Hepatic stellate cell (primary cell): ENCODE data around the gene GRIK1.
"Not testable (repeated sequence)": the region's sequence is repeated elsewhere in the genome, so short reads cannot be mapped to it uniquely, and the experiment has no call there.

Source experiments
- DNase-seq: peaks from one replicate; pipeline ENCODE4 v3.0.0; 2011; ENCODE audit warnings: low spot score

GRIK1 gene

DNA sequence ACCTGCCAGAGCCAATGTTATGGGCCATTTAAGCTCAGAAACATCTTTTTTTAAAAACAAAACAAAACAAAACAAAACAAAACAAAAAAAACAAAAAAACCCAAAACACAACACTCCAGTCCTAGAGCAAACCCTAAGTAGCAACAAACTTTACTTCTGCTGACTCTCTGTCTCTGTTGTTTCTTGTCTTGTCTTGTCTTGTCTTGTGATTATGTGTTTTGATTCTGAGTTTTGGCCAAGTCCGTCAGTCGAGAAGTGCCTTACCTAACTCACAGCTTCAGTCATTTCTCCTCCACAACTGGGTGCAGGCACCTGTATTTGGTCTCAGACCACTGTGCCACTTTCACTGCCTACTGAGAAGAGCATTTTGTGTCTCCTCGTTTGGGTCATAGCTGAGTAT lies 333.2 kb downstream of the GRIK1 start:
- DNase-seq = no peak

DNA sequence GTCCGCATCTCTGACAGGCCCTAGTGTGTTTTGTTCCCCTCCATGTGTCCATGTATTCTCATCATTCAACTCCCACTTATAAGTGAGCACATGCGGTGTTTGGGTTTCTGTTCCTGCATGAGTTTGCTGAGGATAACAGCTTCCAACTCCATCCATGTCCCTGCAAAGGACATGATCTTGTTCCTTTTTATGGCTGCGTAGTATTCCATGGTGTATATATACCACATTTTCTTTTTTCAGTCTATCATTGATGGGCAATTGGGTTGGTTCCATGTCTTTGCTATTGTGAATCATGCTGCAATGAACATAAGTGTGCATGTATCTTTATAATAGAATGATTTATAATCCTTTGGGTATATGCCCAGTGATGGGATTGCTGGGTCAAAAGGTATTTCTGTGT lies 334.6 kb downstream of the GRIK1 start:
- DNase-seq = not testable (repeated sequence)

DNA sequence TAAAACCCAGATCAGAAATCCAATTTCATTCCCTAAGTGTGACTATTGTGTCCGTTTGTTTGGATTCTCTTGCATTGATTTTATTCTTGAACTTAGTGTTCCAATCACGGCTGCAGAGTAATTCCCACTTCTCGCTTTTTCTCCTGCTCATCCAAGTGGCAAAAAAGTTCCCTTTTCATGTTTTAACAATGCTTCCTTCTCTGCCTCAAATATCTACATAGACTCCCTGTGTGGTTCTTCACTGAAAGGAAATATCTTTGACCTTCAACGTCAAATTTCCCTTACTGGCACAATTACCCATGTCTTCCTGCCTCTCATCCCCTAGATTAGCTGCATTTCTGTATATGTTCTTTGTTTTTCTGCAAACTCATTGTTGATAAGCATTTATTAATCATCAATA lies 335.7 kb downstream of the GRIK1 start:
- DNase-seq = no peak

DNA sequence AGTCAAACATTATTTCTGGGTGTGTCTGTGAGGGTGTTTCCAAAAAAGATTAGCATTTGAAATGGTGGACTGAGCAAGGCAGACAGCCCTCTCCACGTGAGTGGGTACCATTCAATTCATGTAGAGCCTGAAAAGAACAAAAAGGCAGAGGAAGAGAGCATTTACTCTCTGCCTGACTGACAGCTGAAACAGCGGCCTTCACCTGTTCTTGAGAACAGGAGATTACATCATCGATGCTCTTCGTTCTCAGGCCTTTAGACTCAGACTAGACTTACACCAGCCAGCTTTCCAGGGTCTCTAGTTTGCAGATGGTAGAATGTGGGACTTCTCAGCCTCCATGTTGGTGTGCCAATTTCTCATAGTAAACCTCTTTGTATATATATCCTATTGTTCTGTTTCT lies 338.7 kb downstream of the GRIK1 start:
- DNase-seq = no peak

DNA sequence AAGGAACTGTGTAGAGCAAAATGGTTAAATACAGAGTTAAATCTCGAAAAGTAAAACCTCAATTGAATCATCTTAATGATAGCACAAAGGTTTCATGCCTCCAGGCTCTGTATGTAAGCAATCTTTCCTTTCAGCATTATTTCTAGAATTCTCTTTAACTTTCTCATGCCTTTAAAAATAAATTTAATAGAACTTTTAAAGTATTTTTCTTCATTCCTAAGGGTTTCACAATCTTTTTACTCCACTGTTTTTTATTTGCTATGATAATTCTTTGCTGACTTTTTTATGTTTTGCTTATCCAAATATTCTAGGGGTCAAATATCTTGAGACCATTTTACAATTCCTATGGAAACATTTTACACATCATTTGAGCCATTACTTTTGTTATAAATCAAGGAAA lies 353.1 kb downstream of the GRIK1 start:
- no peak for DNase-seq

DNA sequence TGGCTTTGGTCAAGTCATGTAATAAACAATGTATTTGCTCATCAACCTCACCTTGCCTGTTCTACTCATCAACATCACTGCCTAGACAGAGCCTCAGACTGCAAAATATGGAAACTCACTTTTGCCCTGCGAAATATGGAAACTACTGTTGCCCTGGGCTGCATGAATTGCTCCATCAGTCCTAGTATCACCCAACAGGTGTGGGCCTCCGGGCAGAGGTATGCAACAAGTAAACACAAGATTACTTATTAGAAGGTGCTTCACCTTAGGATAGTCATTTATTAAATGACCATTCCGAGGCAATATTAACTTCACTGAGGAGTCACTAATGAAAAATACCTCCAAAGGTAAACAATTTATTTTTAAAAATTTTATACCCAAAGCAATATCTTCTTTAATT lies 354.3 kb downstream of the GRIK1 start:
- DNase-seq = no peak

DNA sequence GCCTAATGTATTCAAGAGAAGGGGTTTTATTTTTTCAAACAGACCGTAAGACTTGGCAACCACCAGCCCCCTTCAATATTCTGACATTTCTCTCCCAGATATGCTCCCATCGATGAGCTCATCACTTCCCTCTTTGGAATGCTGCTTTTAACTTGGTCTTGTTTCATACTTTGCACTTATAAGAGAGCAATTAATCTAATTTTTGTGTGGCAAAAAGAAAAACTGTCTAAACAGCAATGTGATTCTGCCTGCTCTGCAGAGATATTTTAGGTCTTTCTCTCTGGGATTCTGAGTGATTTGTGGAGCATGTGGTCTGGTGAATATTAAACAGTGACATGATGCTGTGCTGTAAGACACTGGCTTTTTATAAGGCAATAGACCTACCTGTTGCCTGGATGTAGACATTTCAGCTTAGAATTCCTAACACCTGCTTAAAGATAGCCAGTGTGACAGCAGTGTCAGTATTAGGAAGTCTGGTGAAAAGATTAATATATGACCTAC lies 356.3 kb downstream of the GRIK1 start:
- no peak for DNase-seq

DNA sequence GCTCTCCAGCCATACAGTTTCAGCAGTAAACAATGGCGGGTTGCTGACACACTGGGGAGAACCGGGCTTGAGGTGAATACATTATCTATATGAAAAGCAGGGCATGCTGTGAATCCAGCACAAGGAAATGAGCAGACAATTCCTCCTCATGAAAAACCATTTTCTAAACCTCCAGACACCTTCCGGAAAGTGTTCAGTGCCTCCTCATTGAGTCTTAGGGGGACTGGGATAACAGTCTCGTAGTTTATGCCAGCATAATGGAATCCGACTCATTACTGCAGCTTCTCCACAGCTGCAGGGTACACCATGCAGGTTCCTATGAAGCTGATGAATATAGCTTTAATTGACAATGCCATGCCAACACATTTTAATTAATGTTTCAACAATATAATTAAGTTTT lies 356.9 kb downstream of the GRIK1 start:
- DNase-seq = no peak

DNA sequence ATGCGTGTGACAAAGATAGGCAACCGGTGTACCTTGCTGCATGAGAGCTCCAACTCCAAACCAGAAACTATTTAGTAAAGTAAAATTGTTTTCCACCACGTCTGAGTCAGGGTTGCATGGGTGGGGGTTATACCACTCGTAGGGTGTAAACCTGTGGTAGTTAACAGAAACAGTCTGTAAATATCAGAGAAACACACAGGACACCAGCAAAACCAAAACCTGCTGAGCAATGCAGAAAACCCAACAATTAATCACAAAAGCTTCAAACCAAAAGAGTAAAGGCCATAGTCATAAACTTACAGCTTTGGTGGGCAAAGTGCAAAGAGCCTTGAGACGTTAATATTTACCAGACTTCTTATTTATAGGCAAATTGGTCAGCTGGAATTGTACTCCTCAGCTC lies 358.4 kb downstream of the GRIK1 start:
- DNase-seq = no peak

DNA sequence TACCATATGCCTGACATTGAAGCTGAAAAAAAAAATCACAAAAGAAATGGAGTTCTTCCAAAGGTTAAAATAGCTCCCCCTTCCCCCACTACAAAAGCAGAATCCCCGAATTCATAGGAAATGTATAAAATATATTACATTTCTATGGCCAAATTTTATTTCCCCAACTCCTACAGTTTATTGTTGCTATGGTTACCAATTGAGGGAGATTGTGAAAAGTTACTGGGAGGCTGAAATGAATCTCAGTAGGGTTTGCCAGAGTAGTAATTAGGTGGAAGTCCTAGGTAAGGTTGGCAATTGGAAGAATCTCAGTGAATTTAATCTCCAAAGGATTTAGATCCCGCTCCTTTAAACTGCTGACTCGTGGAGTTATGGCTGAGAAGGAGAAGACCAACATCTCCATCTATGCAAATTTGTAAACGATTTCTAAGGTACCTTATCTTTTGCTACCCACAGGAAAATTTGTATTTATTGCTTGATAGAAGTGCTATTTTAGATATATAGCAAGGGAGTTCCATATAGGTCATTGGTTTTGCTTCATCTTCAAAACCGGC lies 359.0 kb downstream of the GRIK1 start:
- no peak for DNase-seq

DNA sequence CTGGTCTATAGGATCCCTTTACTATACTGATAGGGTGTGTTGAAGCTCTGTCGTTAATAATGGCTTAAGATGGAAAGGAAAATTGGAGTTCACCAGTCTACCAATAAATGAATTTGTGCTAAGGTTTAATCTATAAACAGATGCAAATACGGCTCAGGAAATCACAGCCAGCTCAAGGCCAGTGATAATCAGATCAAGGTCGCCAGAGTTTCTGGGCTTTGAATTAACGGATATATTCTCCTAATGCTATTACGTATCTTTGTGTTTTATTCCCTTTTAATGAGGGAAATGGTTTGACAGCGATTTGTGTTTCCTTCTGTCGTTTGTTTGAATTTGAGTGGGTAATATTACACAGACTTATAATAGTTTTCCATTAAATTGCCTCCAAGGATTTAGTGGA lies 361.5 kb downstream of the GRIK1 start:
- no peak for DNase-seq

DNA sequence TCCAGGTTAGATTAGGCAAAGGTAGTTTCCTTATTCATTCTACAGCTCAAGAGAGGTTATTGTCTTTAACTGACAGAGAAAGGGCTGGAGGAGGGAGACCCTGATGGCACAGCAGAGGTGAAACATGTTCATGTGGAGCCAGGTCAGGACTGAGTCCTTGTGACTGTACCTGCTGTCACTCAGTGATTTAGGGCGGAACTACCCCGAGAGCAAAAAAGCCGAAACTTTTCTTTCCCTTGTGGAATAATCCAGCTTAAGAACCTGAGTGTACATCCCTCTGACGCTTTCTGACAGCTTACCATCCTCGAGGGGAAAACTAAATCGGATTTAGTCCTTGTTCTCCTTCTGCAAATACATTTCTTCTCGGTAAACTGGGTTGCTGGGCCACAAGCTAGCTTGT lies 367.8 kb downstream of the GRIK1 start:
- DNase-seq = no peak

DNA sequence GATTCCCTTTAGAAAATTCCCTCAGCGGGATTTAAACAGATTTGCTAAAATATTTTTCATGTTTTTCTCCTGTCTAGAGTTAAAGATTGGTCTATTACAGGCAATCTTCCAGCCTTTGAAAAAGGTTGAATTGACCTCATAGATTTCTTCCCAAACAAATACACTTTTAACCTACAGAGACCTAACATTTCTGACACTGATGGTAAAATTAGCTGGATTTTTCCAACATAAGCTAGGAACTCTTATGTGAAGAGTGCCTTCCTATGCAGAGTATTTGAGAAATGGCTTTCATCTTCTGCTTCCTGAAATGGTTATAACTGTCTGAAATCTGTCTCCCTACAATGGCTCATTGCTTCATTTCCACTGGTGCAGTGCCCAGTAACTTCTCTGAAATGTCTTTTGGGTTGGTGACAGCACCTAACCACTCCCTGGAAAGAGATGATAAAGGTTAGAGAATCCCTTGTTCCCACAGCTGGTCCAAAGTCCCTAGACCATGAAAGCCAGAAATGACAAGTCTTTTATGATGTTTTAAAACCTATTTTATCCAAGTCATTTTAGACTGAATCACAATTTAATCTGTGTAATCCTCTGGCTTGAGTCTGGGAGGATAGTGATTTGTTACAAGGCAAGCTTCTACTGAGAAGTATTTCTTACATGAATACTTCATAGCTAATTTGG lies 371.6 kb downstream of the GRIK1 start:
- no peak for DNase-seq

DNA sequence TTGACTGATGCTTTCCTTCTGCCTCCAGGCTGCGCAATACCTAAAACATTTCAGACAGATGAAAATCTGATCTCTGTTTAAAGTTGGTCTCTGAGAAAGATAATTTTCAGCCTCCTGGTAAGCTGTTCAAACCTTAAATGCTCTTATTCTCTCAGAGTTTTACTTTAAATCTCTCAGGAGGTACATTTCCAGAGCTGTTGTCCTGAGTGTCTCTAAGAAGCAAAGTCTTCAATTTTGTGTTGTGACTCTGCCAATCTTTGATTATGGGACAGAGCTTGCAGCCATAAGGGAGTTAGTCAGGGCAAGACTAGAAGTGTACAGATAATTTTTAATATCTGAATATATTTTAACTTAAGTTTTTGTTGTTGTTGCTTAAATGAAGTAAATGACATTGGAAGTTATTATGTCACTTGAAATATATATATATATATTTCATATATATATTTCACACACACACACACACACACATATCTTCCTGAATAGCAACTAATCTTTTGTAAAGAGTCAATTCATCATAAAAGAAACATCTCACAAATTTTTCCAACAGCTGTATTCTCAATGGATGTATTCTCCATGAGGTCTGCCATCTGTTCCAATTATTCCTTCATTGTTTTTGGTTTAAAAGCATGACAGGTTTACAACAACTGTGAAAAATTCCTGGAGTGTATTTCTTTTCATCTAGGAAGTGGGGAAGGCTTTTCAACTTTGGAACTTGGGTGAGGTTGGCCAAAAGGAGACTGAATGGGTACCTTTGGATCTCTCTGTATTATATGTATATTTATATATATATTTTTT lies 381.7 kb downstream of the GRIK1 start:
- no peak for DNase-seq

DNA sequence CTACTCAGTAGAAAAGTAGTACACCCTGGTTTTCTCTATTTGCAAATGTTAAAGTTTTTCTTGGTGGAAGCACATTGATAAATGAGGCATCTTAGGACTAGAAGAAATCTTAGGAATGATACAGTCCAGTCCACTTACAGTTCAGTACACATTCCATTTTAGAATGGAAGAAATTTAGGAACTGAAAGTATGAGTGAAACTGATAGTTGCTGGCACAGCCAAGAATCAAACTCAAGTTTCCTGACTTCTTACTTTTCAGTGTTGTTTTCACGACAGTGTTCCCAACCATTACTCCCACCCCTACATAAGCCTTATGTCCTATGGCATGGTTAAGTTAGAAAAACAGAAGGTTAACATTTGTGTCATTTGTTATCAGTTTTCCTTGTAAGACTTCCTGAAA lies 382.6 kb downstream of the GRIK1 start:
- no peak for DNase-seq

DNA sequence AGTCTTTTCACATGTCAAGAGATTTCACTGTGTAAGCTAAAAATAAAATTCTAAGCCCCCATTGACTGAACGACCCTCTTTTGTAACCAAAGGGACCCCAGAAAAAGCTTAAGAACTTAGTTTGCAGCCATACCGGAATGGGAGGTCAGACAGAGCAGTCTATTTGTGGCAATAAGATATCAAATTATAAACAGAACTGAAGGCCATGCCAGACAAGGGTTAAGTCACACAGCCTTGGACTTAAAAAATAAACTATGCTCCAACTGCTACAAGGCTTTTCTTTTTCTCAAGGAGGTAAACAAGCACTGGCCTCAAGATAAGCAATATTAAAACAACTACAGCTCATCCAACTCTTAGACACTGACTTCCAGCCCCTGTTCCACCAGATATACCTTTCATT lies 384.2 kb downstream of the GRIK1 start:
- no peak for DNase-seq

DNA sequence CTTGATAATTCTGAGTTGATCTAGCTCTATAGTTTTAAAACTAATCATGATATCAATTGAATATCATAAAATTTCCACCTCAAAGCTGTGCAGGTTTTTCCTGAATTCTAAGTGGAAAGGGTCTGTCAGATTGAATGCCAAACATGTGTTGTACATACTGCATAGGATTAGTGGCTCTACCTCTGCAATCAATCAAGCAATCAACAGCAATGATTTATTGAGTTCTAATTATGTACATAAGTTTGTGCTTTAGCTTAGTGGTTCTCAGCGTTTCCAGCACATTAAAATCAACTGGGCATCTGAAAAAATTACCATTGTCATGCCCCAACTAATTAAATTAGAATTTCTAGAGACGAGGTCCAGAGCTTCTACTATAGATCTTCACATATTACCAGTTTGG lies 389.6 kb downstream of the GRIK1 start:
- DNase-seq = no peak

DNA sequence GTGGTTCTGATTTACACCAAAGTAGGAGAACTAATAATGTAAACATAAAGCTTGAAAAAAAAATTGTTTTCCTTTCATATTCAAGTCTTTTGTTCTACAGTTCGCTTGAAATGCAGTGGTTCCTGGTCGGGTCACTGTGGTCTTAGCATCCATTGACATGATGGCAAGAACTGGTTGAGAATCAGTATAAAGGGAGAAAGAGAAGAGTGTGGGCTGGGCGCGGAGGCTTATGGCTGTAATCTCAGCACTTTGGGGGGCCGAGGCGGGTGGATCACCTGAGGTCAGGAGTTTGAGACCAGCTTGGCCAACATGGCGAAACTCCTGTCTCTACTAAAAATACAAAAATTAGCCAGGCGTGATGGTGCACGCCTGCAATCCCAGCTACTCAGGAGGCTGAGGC lies 390.2 kb downstream of the GRIK1 start:
- no peak for DNase-seq

DNA sequence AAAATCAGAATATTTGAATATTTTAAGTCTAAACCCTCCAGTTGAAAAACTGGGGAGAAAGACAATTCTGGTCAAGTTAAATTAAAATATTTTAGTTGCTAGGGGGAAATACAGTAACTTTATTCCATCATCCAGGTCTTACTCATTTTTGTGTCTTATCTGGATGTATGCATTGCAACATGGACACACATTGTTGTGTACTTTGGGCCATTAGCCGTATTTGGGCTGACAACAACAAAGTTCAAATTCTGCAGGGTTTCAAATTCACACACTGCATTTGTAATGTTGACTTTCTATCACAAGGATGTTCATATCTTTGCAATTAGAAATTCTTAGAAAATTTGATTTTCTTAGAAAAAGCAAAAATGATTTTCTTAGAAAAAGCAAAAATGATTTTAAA lies 391.8 kb downstream of the GRIK1 start:
- no peak for DNase-seq

DNA sequence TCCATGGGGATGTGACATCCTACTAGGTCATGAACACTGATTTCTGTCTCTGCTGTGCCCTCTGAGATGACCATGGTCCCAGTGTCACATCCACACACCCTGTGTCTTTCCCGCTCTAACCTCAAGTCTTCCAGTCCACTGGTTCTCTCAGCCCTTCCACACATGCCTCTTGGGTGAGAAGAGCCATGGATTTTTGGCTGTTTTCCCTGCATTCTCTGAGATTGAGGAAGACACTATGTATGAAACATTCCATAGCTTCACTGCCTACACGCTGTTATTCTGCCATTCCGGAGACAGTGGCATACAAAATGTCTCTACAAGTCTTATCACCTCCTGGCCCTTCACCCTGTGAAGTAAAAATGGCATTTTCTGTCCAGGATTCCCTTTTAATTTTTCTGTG lies 393.7 kb downstream of the GRIK1 start:
- DNase-seq = no peak

DNA sequence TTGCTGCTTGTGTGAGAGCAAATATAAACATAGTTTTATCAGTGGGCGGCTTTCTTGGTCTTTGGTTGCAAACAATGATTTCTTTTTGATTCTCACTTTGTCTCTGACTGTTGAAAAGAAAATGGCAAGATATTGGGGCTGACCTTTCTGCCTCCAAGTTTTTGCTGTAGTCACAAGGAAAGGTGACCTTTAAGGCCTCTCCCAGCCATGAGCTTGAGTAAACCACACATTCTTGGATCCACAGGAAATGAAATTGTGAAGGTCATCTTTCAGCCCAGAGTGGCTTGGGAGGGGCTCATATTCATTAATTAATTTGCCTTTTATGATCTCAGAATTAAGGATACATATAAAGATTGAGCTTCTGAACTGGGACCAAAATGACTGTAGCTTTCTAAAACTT lies 399.5 kb downstream of the GRIK1 start:
- DNase-seq = no peak

DNA sequence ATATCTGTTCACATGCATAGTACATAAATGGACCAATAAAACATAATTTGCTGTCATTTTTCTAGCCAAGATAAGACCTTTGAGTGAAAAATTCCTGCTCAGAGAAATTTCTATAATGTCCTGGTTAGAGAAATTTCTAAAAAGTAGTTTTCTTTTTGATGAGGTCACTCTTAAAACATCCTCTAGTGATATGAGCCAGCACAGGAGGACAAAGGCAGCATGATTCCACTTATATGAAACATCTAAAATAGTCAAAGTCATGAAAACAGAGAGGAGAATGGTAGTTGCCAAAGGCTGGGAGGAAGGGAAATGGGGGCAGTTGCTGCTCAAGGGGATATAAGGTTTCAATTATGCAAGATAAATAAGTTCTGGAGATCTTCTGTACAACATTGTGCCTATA lies 401.7 kb downstream of the GRIK1 start:
- DNase-seq = no peak

DNA sequence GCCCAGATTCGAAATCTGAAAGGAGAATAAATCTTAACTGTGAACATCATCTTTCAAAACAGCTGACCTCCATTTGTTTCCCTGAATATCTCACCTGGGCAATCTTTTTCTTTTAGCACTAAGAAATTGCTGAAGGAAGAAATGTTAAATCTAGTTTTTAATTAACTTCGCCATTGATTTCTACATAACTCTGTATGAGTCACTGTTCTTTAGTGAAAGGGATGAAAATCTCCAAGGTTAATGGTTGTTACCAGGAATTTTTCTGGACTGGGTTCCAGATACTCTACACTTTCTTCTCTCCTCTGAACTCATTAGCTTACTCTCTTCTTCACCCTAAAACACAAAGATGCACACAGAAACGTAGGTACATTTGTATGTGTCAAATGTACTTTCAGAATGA lies 405.3 kb downstream of the GRIK1 start:
- DNase-seq = no peak

DNA sequence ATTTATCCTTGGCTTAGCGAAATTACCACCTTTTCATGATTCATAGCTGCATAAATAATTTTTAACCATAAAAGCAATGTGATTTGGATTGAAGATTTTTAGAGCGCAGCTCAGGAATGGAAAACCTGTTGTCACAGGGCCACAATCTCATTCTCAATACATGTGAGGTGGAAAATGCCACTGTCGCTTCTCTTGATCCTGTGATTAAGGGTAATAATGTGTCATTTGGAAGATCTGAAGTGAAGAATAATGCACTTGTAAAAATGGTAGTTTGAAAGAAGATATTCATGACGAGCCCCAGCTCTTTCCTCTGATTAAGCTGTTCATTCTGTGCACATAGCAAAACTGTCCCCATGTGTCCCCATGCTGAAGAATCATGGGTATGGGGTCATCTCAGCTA lies 410.7 kb downstream of the GRIK1 start:
- no peak for DNase-seq
